ENCODE data around the gene ADPRS.

ADPRS gene

GRCh38 chr1:36081926-36082485 lies 6.7 kb upstream of the ADPRS start:
- Histone ChIP-seq H3K4me1 (no peaks in the 10 kb centered on the region), H3K9me3 (no peaks in the 10 kb centered on the region), H3K36me3 (no peaks in the 10 kb centered on the region), H3K4me3 (ENCODE audit: low read depth, low read length) (no peak overlapping the region), H3K27me3 (no peaks in the 10 kb centered on the region)
- TF ChIP-seq CTCF (IDR thresholded peaks at IDR 0.05; ENCODE audit: low read depth, low read length), result no peak
- DNase-seq, result no peak

- DNase-seq, result no peak
- Histone ChIP-seq H3K27me3 (no peaks in the 10 kb centered on the region), H3K4me3 (ENCODE audit: low read depth, low read length) (no peak overlapping the region; the same call in 1 of the 2 replicates), H3K4me1 (no peaks in the 10 kb centered on the region), H3K9me3 (no peaks in the 10 kb centered on the region), H3K36me3 (no peaks in the 10 kb centered on the region)
- no peak for TF ChIP-seq CTCF (IDR thresholded peaks at IDR 0.05; ENCODE audit: low read depth, low read length)
These were observed 5.5 kb upstream of the ADPRS start for GRCh38 chr1:36083219-36083618.

GRCh38 chr1:36083635-36084496 lies 4.8 kb upstream of the ADPRS start, which contains the start of gene TEKT2:
TEKT2 (plus strand) TSS chr1:36084094; CDS start chr1:36084922, 828 bp downstream.
- no peaks in the 10 kb centered on the region for H3K4me1 ChIP-seq
- no peak for TF ChIP-seq CTCF (IDR thresholded peaks at IDR 0.05; ENCODE audit: low read depth, low read length)
- peak within 1 kb of the TSS; percentile 56 for H3K4me3 ChIP-seq (ENCODE audit: low read depth, low read length)
- peak; percentile 78 for DNase-seq
- no peaks in the 10 kb centered on the region for H3K9me3 ChIP-seq
- H3K36me3 ChIP-seq, result no peaks in the 10 kb centered on the region; the same call in 1 of the 2 replicates
- no peaks in the 10 kb centered on the region for H3K27me3 ChIP-seq

- Histone ChIP-seq H3K36me3 (no peaks in the 10 kb centered on the region; the same call in 1 of the 2 replicates), H3K9me3 (no peaks in the 10 kb centered on the region), H3K27me3 (no peaks in the 10 kb centered on the region), H3K4me1 (no peaks in the 10 kb centered on the region), H3K4me3 (ENCODE audit: low read depth, low read length) (peak overlapping the region; percentile 56)
- no peak for TF ChIP-seq CTCF (IDR thresholded peaks at IDR 0.05; ENCODE audit: low read depth, low read length)
- no peak for DNase-seq
These were observed 4.1 kb upstream of the ADPRS start for GRCh38 chr1:36084497-36085115.

- TF ChIP-seq CTCF (IDR thresholded peaks at IDR 0.05; ENCODE audit: low read depth, low read length), result no peak
- no peaks in the 10 kb centered on the region for H3K4me1 ChIP-seq
- H3K36me3 ChIP-seq, result no peaks in the 10 kb centered on the region; the same call in 1 of the 2 replicates
- no peak overlapping the region for H3K4me3 ChIP-seq (ENCODE audit: low read depth, low read length)
- H3K9me3 ChIP-seq, result no peaks in the 10 kb centered on the region
- no peak for DNase-seq
- no peaks in the 10 kb centered on the region for H3K27me3 ChIP-seq
These were observed 3.6 kb upstream of the ADPRS start for GRCh38 chr1:36085126-36085525.

All from BE2C (cell line).